HEK293T (cell line): ENCODE results near the gene ADRB1.

Source experiments
- SP1 ChIP-seq: fragments of 450-650 bp; IDR thresholded peaks from 2 replicates; pipeline ENCODE4 v1.6.1; 2017
- SUZ12 ChIP-seq: fragments of 450-650 bp; IDR thresholded peaks from 2 replicates; pipeline ENCODE4 v1.6.1; 2016; ENCODE audit warnings: mild to moderate bottlenecking
- TARDBP ChIP-seq: fragments of 450-650 bp; IDR thresholded peaks from 2 replicates; pipeline ENCODE4 v1.6.1; 2016
- ZNF384 ChIP-seq: fragments of 450-650 bp; IDR thresholded peaks from 2 replicates; pipeline ENCODE4 v1.6.1; 2016

DNA sequence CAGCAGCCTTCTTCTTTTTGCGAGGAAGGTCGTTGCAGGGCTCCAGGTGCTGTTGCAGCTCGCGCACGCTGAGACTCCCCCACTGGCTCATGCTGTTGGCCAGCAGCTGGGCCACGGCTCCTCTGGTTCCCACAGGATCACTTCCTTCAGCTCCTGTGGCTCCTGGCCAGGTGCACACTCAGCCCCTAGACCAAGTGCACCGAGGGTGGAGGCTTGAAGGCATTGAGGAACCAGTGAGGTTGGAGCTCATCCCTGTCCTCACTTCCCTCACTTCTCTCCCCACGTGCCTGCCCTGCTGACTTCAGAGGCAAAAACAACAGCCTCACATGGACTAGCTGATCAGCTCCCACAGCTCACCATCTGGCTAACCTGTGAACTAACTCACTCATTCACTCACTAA, 46.2 kb upstream of the ADRB1 start:
- TF ChIP-seq ZNF384 (no peak), SP1 (no peak), SUZ12 (no peak), TARDBP (no peak)
